SK-N-SH treated with all-trans-retinoic acid at 6 μM for 48 hours (cell line): Measurements from ENCODE around the gene PDE7B.

Experiments
- ATAC-seq: fragments of 200-7000 bp; cut with Tn5 transposase; 3 replicates; pipeline ENCODE4 v1.9.1; 2020; ENCODE audit warnings: mild to moderate bottlenecking, moderate library complexity
- ARNTL ChIP-seq: fragments of 450-650 bp; formaldehyde crosslinking; IDR thresholded peaks from 2 replicates; pipeline ENCODE4 v1.5.0; 2020; ENCODE audit warnings: low read depth, mild to moderate bottlenecking, moderate library complexity, borderline replicate concordance
- ESRRG ChIP-seq: fragments of 250-450 bp; sonication (Bioruptor Pico); IDR thresholded peaks from 2 replicates; pipeline ENCODE4 v1.6.1; 2021; ENCODE audit warnings: mild to moderate bottlenecking
- ISL1 ChIP-seq: fragments of 250-450 bp; sonication (Bioruptor Pico); IDR thresholded peaks from 2 replicates; pipeline ENCODE4 v2.1.2; 2022; ENCODE audit warnings: mild to moderate bottlenecking, moderate library complexity
- RARB ChIP-seq: fragments of 250-450 bp; sonication (Bioruptor Pico); IDR thresholded peaks from 2 replicates; pipeline ENCODE4 v1.8.0; 2021; ENCODE audit warnings: mild to moderate bottlenecking, moderate library complexity
- TCF4 ChIP-seq: fragments of 250-450 bp; sonication (Bioruptor Pico); IDR thresholded peaks from 2 replicates; pipeline ENCODE4 v1.8.0; 2021; ENCODE audit warnings: mild to moderate bottlenecking, moderate library complexity, borderline replicate concordance
- ZC3H10 ChIP-seq: fragments of 250-450 bp; sonication (Bioruptor Pico); IDR thresholded peaks from 2 replicates; pipeline ENCODE4 v1.5.1; 2021; ENCODE audit warnings: mild to moderate bottlenecking, moderate library complexity
- ZFP3 ChIP-seq: fragments of 250-450 bp; sonication (Bioruptor Pico); IDR thresholded peaks from 2 replicates; pipeline ENCODE4 v1.5.0; 2020; ENCODE audit warnings: mild to moderate bottlenecking, moderate library complexity
- ZFP30 ChIP-seq: fragments of 450-650 bp; formaldehyde crosslinking; IDR thresholded peaks from 2 replicates; pipeline ENCODE4 v1.5.0; 2022; ENCODE audit warnings: mild to moderate bottlenecking, moderate library complexity
- ZNF565 ChIP-seq: fragments of 450-650 bp; formaldehyde crosslinking; conservative IDR thresholded peaks from 2 replicates; pipeline ENCODE4 v1.5.0; 2020; ENCODE audit warnings: low read depth, mild to moderate bottlenecking, moderate library complexity
- ZNF70 ChIP-seq: fragments of 450-650 bp; formaldehyde crosslinking; IDR thresholded peaks from 2 replicates; pipeline ENCODE4 v1.5.0; 2020; ENCODE audit warnings: mild to moderate bottlenecking, moderate library complexity
- ZNF8 ChIP-seq: fragments of 450-650 bp; formaldehyde crosslinking; IDR thresholded peaks from 2 replicates; pipeline ENCODE4 v1.5.0; 2020; ENCODE audit warnings: mild to moderate bottlenecking, moderate library complexity
- TF ChIP-seq, protein P1 (sequence below): fragments of 250-450 bp; sonication (Bioruptor Pico); IDR thresholded peaks from 2 replicates; pipeline ENCODE4 v1.5.0; 2020; ENCODE audit warnings: mild to moderate bottlenecking, moderate library complexity
- TF ChIP-seq, protein P2 (sequence below): fragments of 250-450 bp; sonication (Bioruptor Pico); IDR thresholded peaks from 2 replicates; pipeline ENCODE4 v1.8.0; 2020; ENCODE audit warnings: mild to moderate bottlenecking, moderate library complexity, borderline replicate concordance
- TF ChIP-seq, protein P3 (sequence below): fragments of 250-450 bp; sonication (Bioruptor Pico); IDR thresholded peaks from 2 replicates; pipeline ENCODE4 v1.8.0; 2021; ENCODE audit warnings: low read depth, mild to moderate bottlenecking, moderate library complexity, borderline replicate concordance

Gene PDE7B

DNA sequence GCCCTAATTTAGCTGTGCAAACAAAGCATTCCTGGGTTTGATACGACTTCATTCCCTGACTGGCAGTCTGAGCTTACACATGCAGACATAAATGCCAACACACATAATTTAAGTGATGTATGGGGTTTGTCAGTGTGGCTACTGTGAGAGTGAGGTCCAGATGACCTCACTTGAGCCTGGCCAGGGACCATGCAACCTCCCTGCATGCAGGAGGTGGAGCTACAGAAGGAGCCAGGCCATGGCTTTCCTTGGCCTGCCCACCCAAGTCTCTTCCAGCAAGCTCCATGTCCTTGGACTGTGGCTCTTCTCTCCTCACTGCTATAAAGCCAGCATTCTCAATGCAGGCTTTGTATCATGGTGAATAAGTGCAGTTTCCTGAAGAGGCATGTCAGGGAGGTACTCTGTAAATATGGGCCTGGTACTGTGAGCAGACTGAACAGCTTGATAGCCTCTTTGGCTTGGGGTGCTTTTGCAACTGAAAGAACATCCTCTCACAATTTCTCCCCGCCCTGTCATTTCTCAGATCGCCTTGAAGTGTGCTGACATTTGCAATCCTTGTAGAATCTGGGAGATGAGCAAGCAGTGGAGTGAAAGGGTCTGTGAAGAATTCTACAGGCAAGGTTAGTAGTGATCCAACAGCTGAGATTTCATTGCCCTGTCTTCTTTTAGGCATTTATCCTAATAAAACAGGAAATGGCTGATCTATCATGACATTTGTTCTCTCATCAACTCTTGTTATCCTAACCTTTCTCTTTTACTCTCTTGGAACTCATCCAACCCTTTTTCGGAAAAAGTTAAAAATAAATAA, 329.4 kb downstream of the PDE7B start:
- TF ChIP-seq, protein P1, sequence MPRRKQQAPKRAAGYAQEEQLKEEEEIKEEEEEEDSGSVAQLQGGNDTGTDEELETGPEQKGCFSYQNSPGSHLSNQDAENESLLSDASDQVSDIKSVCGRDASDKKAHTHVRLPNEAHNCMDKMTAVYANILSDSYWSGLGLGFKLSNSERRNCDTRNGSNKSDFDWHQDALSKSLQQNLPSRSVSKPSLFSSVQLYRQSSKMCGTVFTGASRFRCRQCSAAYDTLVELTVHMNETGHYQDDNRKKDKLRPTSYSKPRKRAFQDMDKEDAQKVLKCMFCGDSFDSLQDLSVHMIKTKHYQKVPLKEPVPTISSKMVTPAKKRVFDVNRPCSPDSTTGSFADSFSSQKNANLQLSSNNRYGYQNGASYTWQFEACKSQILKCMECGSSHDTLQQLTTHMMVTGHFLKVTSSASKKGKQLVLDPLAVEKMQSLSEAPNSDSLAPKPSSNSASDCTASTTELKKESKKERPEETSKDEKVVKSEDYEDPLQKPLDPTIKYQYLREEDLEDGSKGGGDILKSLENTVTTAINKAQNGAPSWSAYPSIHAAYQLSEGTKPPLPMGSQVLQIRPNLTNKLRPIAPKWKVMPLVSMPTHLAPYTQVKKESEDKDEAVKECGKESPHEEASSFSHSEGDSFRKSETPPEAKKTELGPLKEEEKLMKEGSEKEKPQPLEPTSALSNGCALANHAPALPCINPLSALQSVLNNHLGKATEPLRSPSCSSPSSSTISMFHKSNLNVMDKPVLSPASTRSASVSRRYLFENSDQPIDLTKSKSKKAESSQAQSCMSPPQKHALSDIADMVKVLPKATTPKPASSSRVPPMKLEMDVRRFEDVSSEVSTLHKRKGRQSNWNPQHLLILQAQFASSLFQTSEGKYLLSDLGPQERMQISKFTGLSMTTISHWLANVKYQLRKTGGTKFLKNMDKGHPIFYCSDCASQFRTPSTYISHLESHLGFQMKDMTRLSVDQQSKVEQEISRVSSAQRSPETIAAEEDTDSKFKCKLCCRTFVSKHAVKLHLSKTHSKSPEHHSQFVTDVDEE, result no peak
- no peak for TF ChIP-seq ZFP3 (CRISPR knock-in tag)
- no peak for TF ChIP-seq ZNF565
- no peak for TF ChIP-seq ZFP30
- TF ChIP-seq TCF4, result no peak
- no peak for TF ChIP-seq ESRRG (CRISPR knock-in tag)
- TF ChIP-seq ISL1 (CRISPR knock-in tag), result no peak
- ATAC-seq, result no peak

DNA sequence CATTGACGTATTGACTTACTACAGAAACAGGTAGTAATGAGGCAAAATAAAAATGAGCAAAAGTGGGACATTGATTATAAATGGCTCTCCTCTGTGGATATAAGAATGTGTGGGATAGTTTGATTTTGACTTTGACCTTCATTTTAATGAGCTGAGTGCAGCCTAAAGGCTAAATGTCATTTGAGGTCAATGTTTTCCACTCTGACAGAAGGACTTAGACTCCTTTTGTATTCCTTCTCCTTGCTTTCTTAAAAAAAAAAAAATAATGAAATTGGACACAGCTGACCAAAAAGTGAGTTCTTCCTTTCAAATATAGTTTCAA, 330.0 kb downstream of the PDE7B start:
- no peak for TF ChIP-seq ZNF8 (CRISPR knock-in tag)
- no peak for TF ChIP-seq RARB (CRISPR knock-in tag)
- TF ChIP-seq, protein P2, sequence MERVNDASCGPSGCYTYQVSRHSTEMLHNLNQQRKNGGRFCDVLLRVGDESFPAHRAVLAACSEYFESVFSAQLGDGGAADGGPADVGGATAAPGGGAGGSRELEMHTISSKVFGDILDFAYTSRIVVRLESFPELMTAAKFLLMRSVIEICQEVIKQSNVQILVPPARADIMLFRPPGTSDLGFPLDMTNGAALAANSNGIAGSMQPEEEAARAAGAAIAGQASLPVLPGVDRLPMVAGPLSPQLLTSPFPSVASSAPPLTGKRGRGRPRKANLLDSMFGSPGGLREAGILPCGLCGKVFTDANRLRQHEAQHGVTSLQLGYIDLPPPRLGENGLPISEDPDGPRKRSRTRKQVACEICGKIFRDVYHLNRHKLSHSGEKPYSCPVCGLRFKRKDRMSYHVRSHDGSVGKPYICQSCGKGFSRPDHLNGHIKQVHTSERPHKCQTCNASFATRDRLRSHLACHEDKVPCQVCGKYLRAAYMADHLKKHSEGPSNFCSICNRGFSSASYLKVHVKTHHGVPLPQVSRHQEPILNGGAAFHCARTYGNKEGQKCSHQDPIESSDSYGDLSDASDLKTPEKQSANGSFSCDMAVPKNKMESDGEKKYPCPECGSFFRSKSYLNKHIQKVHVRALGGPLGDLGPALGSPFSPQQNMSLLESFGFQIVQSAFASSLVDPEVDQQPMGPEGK (CRISPR knock-in tag), result no peak
- TF ChIP-seq ZC3H10 (CRISPR knock-in tag), result no peak
- TF ChIP-seq, protein P3, sequence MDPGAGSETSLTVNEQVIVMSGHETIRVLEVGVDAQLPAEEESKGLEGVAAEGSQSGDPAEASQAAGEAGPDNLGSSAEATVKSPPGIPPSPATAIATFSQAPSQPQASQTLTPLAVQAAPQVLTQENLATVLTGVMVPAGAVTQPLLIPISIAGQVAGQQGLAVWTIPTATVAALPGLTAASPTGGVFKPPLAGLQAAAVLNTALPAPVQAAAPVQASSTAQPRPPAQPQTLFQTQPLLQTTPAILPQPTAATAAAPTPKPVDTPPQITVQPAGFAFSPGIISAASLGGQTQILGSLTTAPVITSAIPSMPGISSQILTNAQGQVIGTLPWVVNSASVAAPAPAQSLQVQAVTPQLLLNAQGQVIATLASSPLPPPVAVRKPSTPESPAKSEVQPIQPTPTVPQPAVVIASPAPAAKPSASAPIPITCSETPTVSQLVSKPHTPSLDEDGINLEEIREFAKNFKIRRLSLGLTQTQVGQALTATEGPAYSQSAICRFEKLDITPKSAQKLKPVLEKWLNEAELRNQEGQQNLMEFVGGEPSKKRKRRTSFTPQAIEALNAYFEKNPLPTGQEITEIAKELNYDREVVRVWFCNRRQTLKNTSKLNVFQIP, result no peak
- no peak for TF ChIP-seq ISL1 (CRISPR knock-in tag)
- TF ChIP-seq ZNF565, result no peak
- no peak for TF ChIP-seq ZFP30
- no peak for TF ChIP-seq ARNTL (CRISPR knock-in tag)
- no peak for TF ChIP-seq ZNF70 (CRISPR knock-in tag)
- no peak for ATAC-seq

DNA sequence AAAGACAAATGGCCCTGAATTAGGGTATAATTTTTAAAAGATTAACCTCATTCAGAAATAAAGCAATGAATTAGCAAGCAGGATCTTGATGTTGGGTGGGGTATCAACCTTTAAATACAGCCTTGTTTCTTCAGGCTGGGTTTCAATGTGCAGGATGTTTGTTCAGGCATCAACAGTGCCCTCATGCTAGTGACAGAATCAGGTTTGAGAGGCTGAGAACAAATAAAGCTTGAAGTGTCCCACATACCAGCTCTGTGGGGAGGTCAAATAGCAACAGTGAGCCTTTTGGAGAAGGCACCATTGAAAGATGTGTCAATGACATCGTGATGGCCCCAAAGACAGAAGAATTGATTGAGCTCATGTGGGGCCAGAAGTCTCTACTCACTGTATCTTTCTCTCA, 330.4 kb downstream of the PDE7B start:
- no peak for ATAC-seq
- TF ChIP-seq TCF4, result no peak

DNA sequence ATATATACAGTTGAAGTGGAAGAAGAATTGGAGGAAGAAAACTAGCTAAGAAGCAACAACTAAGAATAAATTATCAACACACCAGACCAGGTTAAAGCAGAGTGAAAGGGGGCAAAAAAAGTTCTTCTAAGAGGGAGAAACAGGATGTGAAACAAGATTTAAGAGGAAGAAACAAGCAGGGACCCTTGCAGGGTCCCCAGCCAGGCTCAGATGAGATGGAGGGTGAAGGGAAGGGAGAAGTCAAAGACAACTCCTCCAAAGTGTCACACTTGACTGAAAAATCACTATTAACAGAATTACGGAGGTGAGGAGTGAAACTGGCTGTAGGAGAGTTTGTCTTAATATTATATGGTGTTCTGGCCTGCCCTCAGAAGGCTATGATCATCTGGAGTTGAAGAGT, 333.2 kb downstream of the PDE7B start:
- TF ChIP-seq ZNF70 (CRISPR knock-in tag), result no peak
- TF ChIP-seq, protein P1, result no peak
- no peak for TF ChIP-seq ZFP3 (CRISPR knock-in tag)
- no peak for TF ChIP-seq ESRRG (CRISPR knock-in tag)
- no peak for TF ChIP-seq TCF4
- no peak for TF ChIP-seq ISL1 (CRISPR knock-in tag)
- TF ChIP-seq ZC3H10 (CRISPR knock-in tag), result no peak
- TF ChIP-seq, protein P2 (CRISPR knock-in tag), result no peak
- TF ChIP-seq, protein P3, result no peak
- TF ChIP-seq ZFP30, result no peak
- TF ChIP-seq ZNF565, result no peak
- no peak for ATAC-seq
